GM23338 (cell line): ENCODE results near the gene AKAP8L. TPM values are rescaled to one million over a fixed set of nuclear protein-coding genes. Genes with fewer than 3 reads are reported as not detected.

Source experiments
- ATAC-seq: fragments of 200-7000 bp; cut with Tn5 transposase; 3 replicates; pipeline ENCODE4 v1.9.1; 2020
- DNase-seq: peaks from one replicate; pipeline ENCODE4 v3.0.0-alpha.2; 2015; ENCODE audit warnings: low spot score
- H2AFZ ChIP-seq: fragments of 200-600 bp; sonication (generic); 2 replicates; pipeline ENCODE4 v1.8.0; 2016; ENCODE audit warnings: antibody characterized with exemption, mild to moderate bottlenecking, moderate library complexity
- H3F3A ChIP-seq: fragments of 200-600 bp; sonication (generic); replicated peaks from 2 replicates; pipeline ENCODE4 v1.8.0; 2017; ENCODE audit warnings: antibody characterized with exemption, mixed run types, low read depth
- H3K27ac ChIP-seq: fragments of 200-600 bp; sonication (generic); 2 replicates; pipeline ENCODE4 v1.6.1; 2016; ENCODE audit warnings: low read depth
- H3K27me3 ChIP-seq: fragments of 200-600 bp; sonication (generic); 2 replicates; pipeline ENCODE4 v1.8.0; 2016; ENCODE audit warnings: mild to moderate bottlenecking, mixed run types, moderate library complexity; ENCODE audit not compliant: insufficient read depth
- H3K36me3 ChIP-seq: fragments of 200-600 bp; sonication (generic); 2 replicates; pipeline ENCODE4 v1.8.0; 2016; ENCODE audit warnings: mild to moderate bottlenecking; ENCODE audit not compliant: insufficient read depth
- H3K4me1 ChIP-seq: fragments of 200-600 bp; sonication (generic); 2 replicates; pipeline ENCODE4 v1.8.0; 2016; ENCODE audit warnings: mild to moderate bottlenecking, moderate library complexity; ENCODE audit not compliant: insufficient read depth
- H3K4me2 ChIP-seq: fragments of 200-600 bp; sonication (generic); 2 replicates; pipeline ENCODE4 v1.7.1; 2017; ENCODE audit warnings: mixed run types
- H3K4me3 ChIP-seq: fragments of 200-600 bp; sonication (generic); 2 replicates; pipeline ENCODE4 v1.6.1; 2016; ENCODE audit warnings: mixed run types
- H3K79me2 ChIP-seq: fragments of 200-600 bp; sonication (generic); replicated peaks from 2 replicates; pipeline ENCODE4 v1.8.0; 2017; ENCODE audit warnings: mild to moderate bottlenecking; ENCODE audit not compliant: insufficient read depth
- H3K9me2 ChIP-seq: fragments of 200-600 bp; sonication (generic); 2 replicates; pipeline ENCODE4 v1.8.0; 2017; ENCODE audit not compliant: insufficient read depth
- H4K20me1 ChIP-seq: fragments of 200-600 bp; sonication (generic); replicated peaks from 2 replicates; pipeline ENCODE4 v1.8.0; 2017; ENCODE audit warnings: mild to moderate bottlenecking; ENCODE audit not compliant: insufficient read depth
- H3K27ac Mint-ChIP-seq: 2 replicates; pipeline ENCODE4 v1.8.0; 2020; ENCODE audit warnings: inconsistent platforms, mild to moderate bottlenecking, moderate library complexity, mixed read lengths
- H3K27me3 Mint-ChIP-seq: 3 replicates; pipeline ENCODE4 v1.8.0; 2022; ENCODE audit warnings: low read depth, mild to moderate bottlenecking, moderate library complexity, mixed read lengths, inconsistent platforms; ENCODE audit not compliant: insufficient read depth, poor library complexity
- H3K36me3 Mint-ChIP-seq: 3 replicates; pipeline ENCODE4 v1.8.0; 2021; ENCODE audit warnings: low read depth, mild to moderate bottlenecking, inconsistent platforms, moderate library complexity, mixed read lengths
- H3K4me1 Mint-ChIP-seq: 3 replicates; pipeline ENCODE4 v1.8.0; 2020; ENCODE audit warnings: mild to moderate bottlenecking, inconsistent platforms, mixed read lengths
- H3K4me3 Mint-ChIP-seq: 3 replicates; pipeline ENCODE4 v1.8.0; 2021; ENCODE audit warnings: moderate library complexity, mild to moderate bottlenecking, inconsistent platforms, mixed read lengths
- H3K9me3 Mint-ChIP-seq: 3 replicates; pipeline ENCODE4 v1.8.0; 2020; ENCODE audit warnings: moderate library complexity, mild to moderate bottlenecking, inconsistent platforms, mixed read lengths
- CREB1 ChIP-seq: fragments of 250-450 bp; sonication (Bioruptor Pico); IDR thresholded peaks from 2 replicates; pipeline ENCODE4 v1.5.0; 2020; ENCODE audit warnings: low read depth, mild to moderate bottlenecking, moderate library complexity
- EZH2 ChIP-seq: fragments of 200-600 bp; sonication (generic); IDR thresholded peaks from one replicate; pipeline ENCODE4 v1.8.0; 2017; ENCODE audit warnings: antibody characterized with exemption, mild to moderate bottlenecking, low read depth; ENCODE audit not compliant: unreplicated experiment
- EZH2phosphoT487 ChIP-seq: fragments of 200-600 bp; sonication (generic); IDR thresholded peaks from one replicate; pipeline ENCODE4 v1.8.1; 2018; ENCODE audit warnings: antibody characterized with exemption; ENCODE audit not compliant: unreplicated experiment
- JUNB ChIP-seq: IDR thresholded peaks from one replicate; pipeline ENCODE4 v1.6.1; 2016; ENCODE audit warnings: antibody characterized with exemption; ENCODE audit not compliant: unreplicated experiment
- NANOG ChIP-seq: IDR thresholded peaks from 2 replicates; pipeline ENCODE4 v1.6.1; 2016; ENCODE audit warnings: antibody characterized with exemption, borderline replicate concordance
- POLR2AphosphoS5 ChIP-seq: IDR thresholded peaks from 2 replicates; pipeline ENCODE4 v1.6.1; 2016; ENCODE audit warnings: antibody characterized with exemption, low read depth
- STAT1 ChIP-seq: IDR thresholded peaks from one replicate; pipeline ENCODE4 v1.6.1; 2016; ENCODE audit warnings: antibody characterized with exemption; ENCODE audit not compliant: unreplicated experiment
- ZNF114 ChIP-seq: fragments of 250-450 bp; sonication (Bioruptor Pico); IDR thresholded peaks from 2 replicates; pipeline ENCODE4 v1.5.0; 2020; ENCODE audit warnings: mild to moderate bottlenecking, moderate library complexity
- ZNF331 ChIP-seq: fragments of 250-450 bp; sonication (Bioruptor Pico); IDR thresholded peaks from 2 replicates; pipeline ENCODE4 v1.5.0; 2020; ENCODE audit warnings: low read depth, mild to moderate bottlenecking, moderate library complexity
- polyA plus RNA-seq: library from polyadenylated mRNA; unstranded; fragments of >200 nt; fragmentation: Nextera tagmentation; extraction: Ambion mirVana; gene quantifications from 2 replicates; pipeline ENCODE4 v1.2.1, GENCODE V29; 2016
- total RNA-seq: library from RNA; depleted of rRNA; stranded (reverse); fragments of >200 nt; shearing (Covaris generic); gene quantifications from 2 replicates; pipeline ENCODE4 v1.2.3, GENCODE V29; 2014
- TF ChIP-seq, protein P1 (sequence below): IDR thresholded peaks from one replicate; pipeline ENCODE4 v1.6.1; 2018; ENCODE audit warnings: antibody characterized with exemption; ENCODE audit not compliant: unreplicated experiment
- TF ChIP-seq, protein P2 (sequence below), 2 experiments: fragments of 200-600 bp in 1 of 2; sonication (generic) in 1 of 2; conservative IDR thresholded peaks; 2 replicates each; pipeline versions ENCODE4 v1.5.1 to v1.6.1; 2016 to 2017; ENCODE audit warnings: antibody characterized with exemption in 2 of 2, low read depth in 2 of 2, mild to moderate bottlenecking in 2 of 2, moderate library complexity in 1 of 2

The AKAP8L gene
- total and polyA plus RNA-seq, 2 experiments from 2014 or later: 78.8 to 165 TPM

DNA sequence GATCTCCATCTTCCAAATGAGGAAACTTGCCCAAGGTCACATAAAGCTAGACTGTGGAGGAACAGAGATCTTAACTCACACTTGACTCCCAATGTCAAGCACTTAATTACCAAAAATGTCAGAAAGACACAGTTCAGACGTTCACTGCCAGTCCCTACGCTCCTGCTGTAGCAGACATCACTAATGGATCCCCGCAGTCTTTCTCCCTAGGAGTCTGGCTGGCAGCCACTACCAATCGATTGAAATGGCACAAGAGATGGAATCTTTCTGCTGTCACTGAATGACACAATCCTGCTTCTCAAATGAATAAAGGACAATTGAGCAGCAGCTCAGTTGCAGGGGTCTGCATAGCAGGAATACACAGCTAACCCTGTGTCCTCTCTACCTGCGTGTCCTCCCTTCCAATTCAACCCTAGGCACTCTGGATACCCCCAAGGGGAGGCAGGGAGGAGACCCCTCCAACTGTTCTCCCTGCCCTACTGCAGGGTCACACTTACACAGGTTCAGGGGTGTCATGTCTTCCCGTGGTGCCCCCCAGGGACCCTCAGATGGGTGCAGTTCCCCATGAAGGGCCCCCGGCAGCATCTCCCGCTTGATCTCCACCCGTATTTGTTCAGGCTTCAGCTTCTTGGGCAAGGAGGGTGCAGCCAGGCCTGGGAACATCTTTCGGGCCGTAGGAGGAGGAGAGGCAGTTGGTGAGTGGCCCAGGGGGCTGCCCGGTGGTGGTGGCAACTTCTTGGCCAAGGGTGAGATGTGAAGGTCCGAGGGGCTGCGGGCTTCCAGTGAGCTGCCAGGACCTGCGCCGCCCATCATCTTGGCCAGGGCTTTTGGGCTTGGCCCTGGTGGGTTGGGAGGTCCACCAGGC lies 7.9 kb upstream of the AKAP8L start:
- H3K4me2 ChIP-seq: no peak overlapping the region
- H3K27ac ChIP-seq: no peak overlapping the region
- H4K20me1 ChIP-seq: peaks cover 13% of the 10 kb centered on the region
- Mint-ChIP-seq H3K27me3 (peaks cover 9% of the 10 kb centered on the region), H3K4me3 (no peak overlapping the region; the same call in 2 of the 3 replicates), H3K4me1 (peaks cover 12% of the 10 kb centered on the region), H3K27ac (no peak overlapping the region), H3K36me3 (peaks cover 37% of the 10 kb centered on the region), H3K9me3 (no peaks in the 10 kb centered on the region; the same call in 2 of the 3 replicates)
- H3K27me3 ChIP-seq: no peaks in the 10 kb centered on the region
- H3K9me2 ChIP-seq: no peaks in the 10 kb centered on the region
- TF ChIP-seq NANOG (no peak), CREB1 (no peak)
- H3K4me3 ChIP-seq: no peak overlapping the region
- peaks cover 16% of the 10 kb centered on the region for H3K79me2 ChIP-seq
- H3F3A ChIP-seq: no peaks in the 10 kb centered on the region
- H3K36me3 ChIP-seq: no peaks in the 10 kb centered on the region
- DNase-seq: no peak
- H2AFZ ChIP-seq: no peak overlapping the region
- H3K4me1 ChIP-seq: 0 out of 2 replicates have a peak, but pooled peaks cover 5% of the 10 kb centered on the region
- no peak for ATAC-seq

DNA sequence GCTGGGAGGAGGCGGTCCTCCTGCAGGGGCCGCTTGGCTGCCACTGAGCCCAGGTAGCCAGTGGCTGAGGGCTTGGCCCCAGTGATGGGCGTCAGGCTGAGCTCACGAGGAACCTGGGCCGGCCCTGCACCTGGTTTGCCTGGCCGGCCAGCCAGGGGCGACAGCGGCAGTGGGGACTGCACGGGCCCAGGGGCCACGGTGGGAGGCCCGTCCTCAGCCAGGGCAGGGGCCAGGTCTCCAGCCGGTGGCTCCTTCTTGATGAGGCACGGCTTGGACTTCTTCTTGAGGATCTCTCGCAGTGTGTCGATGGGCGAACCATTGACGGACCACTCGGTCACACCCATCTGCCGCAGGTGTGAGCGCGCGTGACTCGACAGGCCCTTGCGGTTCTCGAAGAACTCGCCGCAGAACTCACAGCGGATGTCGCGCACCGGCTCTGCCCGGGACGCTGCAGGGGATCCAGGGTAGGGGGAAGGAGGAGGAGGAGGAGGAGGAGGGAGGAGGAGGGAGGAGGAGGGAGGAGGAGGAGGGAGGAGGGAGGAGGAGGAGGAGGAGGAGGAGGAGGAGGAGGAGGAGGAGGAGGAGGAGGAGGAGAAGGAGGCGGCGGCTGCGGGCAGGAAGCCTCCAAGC lies 6.6 kb upstream of the AKAP8L start:
- DNase-seq: no peak
- H3K9me2 ChIP-seq: no peaks in the 10 kb centered on the region
- no peaks in the 10 kb centered on the region for H3K27me3 ChIP-seq
- H3K4me1 Mint-ChIP-seq: peaks cover 1% of the 10 kb centered on the region
- no peaks in the 10 kb centered on the region for H3K4me1 ChIP-seq
- H3K79me2 ChIP-seq: peaks cover 5% of the 10 kb centered on the region
- no peak overlapping the region for H2AFZ ChIP-seq
- peaks cover 4% of the 10 kb centered on the region; the same call in 1 of the 2 replicates for H3F3A ChIP-seq
- H3K36me3 ChIP-seq: no peaks in the 10 kb centered on the region
- H3K36me3 Mint-ChIP-seq: peaks cover 37% of the 10 kb centered on the region
- no peaks in the 10 kb centered on the region for H3K9me3 Mint-ChIP-seq
- no peak overlapping the region for H3K4me3 ChIP-seq
- peaks cover 8% of the 10 kb centered on the region for H3K27me3 Mint-ChIP-seq
- H3K27ac Mint-ChIP-seq: no peak overlapping the region
- no peak overlapping the region for H3K4me3 Mint-ChIP-seq
- H3K4me2 ChIP-seq: no peak overlapping the region
- no peak overlapping the region for H3K27ac ChIP-seq
- peaks cover 1% of the 10 kb centered on the region; the same call in 1 of the 2 replicates for H4K20me1 ChIP-seq
- ATAC-seq: no peak
- TF ChIP-seq POLR2AphosphoS5 (no peak), ZNF331 (CRISPR knock-in tag) (no peak), CREB1 (no peak), JUNB (no peak), EZH2phosphoT487 (no peak), STAT1 (no peak), ZNF114 (CRISPR knock-in tag) (no peak), NANOG (no peak), EZH2 (no peak)
- TF ChIP-seq, protein P1, sequence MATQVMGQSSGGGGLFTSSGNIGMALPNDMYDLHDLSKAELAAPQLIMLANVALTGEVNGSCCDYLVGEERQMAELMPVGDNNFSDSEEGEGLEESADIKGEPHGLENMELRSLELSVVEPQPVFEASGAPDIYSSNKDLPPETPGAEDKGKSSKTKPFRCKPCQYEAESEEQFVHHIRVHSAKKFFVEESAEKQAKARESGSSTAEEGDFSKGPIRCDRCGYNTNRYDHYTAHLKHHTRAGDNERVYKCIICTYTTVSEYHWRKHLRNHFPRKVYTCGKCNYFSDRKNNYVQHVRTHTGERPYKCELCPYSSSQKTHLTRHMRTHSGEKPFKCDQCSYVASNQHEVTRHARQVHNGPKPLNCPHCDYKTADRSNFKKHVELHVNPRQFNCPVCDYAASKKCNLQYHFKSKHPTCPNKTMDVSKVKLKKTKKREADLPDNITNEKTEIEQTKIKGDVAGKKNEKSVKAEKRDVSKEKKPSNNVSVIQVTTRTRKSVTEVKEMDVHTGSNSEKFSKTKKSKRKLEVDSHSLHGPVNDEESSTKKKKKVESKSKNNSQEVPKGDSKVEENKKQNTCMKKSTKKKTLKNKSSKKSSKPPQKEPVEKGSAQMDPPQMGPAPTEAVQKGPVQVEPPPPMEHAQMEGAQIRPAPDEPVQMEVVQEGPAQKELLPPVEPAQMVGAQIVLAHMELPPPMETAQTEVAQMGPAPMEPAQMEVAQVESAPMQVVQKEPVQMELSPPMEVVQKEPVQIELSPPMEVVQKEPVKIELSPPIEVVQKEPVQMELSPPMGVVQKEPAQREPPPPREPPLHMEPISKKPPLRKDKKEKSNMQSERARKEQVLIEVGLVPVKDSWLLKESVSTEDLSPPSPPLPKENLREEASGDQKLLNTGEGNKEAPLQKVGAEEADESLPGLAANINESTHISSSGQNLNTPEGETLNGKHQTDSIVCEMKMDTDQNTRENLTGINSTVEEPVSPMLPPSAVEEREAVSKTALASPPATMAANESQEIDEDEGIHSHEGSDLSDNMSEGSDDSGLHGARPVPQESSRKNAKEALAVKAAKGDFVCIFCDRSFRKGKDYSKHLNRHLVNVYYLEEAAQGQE: no peak
- TF ChIP-seq, protein P2, sequence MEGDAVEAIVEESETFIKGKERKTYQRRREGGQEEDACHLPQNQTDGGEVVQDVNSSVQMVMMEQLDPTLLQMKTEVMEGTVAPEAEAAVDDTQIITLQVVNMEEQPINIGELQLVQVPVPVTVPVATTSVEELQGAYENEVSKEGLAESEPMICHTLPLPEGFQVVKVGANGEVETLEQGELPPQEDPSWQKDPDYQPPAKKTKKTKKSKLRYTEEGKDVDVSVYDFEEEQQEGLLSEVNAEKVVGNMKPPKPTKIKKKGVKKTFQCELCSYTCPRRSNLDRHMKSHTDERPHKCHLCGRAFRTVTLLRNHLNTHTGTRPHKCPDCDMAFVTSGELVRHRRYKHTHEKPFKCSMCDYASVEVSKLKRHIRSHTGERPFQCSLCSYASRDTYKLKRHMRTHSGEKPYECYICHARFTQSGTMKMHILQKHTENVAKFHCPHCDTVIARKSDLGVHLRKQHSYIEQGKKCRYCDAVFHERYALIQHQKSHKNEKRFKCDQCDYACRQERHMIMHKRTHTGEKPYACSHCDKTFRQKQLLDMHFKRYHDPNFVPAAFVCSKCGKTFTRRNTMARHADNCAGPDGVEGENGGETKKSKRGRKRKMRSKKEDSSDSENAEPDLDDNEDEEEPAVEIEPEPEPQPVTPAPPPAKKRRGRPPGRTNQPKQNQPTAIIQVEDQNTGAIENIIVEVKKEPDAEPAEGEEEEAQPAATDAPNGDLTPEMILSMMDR (conservative IDR thresholded peaks at IDR 0.05; ENCODE audit: low read depth in 2 of 2): no peak
